K562 (cell line): Measurements from ENCODE around the gene PLK5. TPM values are rescaled to one million over a fixed set of nuclear protein-coding genes. Genes with fewer than 3 reads are reported as not detected.
A peak's percentile ranks its signal among the peaks of the same experiment; 100 is the strongest.

Experiments used
- KLF13 ChIP-seq: fragments of 450-650 bp; IDR thresholded peaks from 2 replicates; pipeline ENCODE4 v1.6.1; 2016; ENCODE audit warnings: missing genetic modification characterization, low read depth, mild to moderate bottlenecking, missing compliant biosample characterization, moderate library complexity, borderline replicate concordance
- MTA3 ChIP-seq: fragments of 450-650 bp; formaldehyde crosslinking; IDR thresholded peaks from 2 replicates; pipeline ENCODE4 v1.6.1; 2017; ENCODE audit warnings: mild to moderate bottlenecking, borderline replicate concordance
- NR3C1 ChIP-seq: sonication (generic); formaldehyde crosslinking; IDR thresholded peaks from 2 replicates; pipeline ENCODE4 v1.8.1; 2022; ENCODE audit warnings: missing genetic modification reagents
- PHF8 ChIP-seq: fragments of 200-600 bp; sonication (generic); IDR thresholded peaks from 2 replicates; pipeline ENCODE4 v1.6.1; 2012; ENCODE audit warnings: mixed run types, mild to moderate bottlenecking, inconsistent platforms, low read length, moderate library complexity, borderline replicate concordance
- POLR3A ChIP-seq: IDR thresholded peaks from 2 replicates; pipeline ENCODE4 v1.6.1; 2011; ENCODE audit warnings: borderline replicate concordance, mild to moderate bottlenecking, moderate library complexity; ENCODE audit not compliant: insufficient read length, insufficient read depth; ENCODE audit errors: extremely low read depth
- PTTG1 ChIP-seq: fragments of 450-650 bp; IDR thresholded peaks from 2 replicates; pipeline ENCODE4 v1.6.1; 2016; ENCODE audit warnings: low read depth, mild to moderate bottlenecking, missing genetic modification characterization, missing compliant biosample characterization
- RBM34 ChIP-seq: fragments of 200-400 bp; formaldehyde crosslinking; IDR thresholded peaks from 2 replicates; pipeline ENCODE4 v1.6.1; 2018; ENCODE audit warnings: low read length, borderline replicate concordance; ENCODE audit not compliant: insufficient read depth
- SMAD1 ChIP-seq: fragments of 150-350 bp; IDR thresholded peaks from 2 replicates; pipeline ENCODE4 v1.6.1; 2014; ENCODE audit warnings: low read length, low read depth; ENCODE audit not compliant: partially characterized antibody
- SUPT5H ChIP-seq: fragments of 450-650 bp; IDR thresholded peaks from 2 replicates; pipeline ENCODE4 v1.6.1; 2016
- ZBTB1 ChIP-seq: sonication (generic); formaldehyde crosslinking; IDR thresholded peaks from 2 replicates; pipeline ENCODE4 v1.8.1; 2023; ENCODE audit warnings: missing genetic modification reagents, low read depth, mild to moderate bottlenecking, borderline replicate concordance
- ZNF121 ChIP-seq: sonication (generic); formaldehyde crosslinking; conservative IDR thresholded peaks from 2 replicates; pipeline ENCODE4 v1.8.0; 2022; ENCODE audit warnings: missing genetic modification reagents
- ZNF282 ChIP-seq: sonication (generic); formaldehyde crosslinking; IDR thresholded peaks from 2 replicates; pipeline ENCODE4 v1.8.1; 2023; ENCODE audit warnings: missing genetic modification reagents
- ZNF318 ChIP-seq, 2 experiments: fragments of 450-650 bp; IDR thresholded peaks; 2 replicates each; pipeline ENCODE4 v1.6.1; 2016; ENCODE audit warnings: mild to moderate bottlenecking in 2 of 2, borderline replicate concordance in 1 of 2, low read depth in 1 of 2, moderate library complexity in 1 of 2
- polyA plus RNA-seq, 8 experiments: library from polyadenylated mRNA; depleted of rRNA in 4 of 8; stranded (reverse) in 5 of 8; unstranded in 3 of 8; fragments of >200 nt; fragmentation: Nextera tagmentation in 2 of 8; fragmentation: Illumina TruSeq in 1 of 8; extraction: Ambion mirVana in 2 of 8; extraction: Trizol in 1 of 8; gene quantifications; 2 replicates each; pipeline versions ENCODE4 v1.2.1 to v1.2.3, GENCODE V29; 2011 to 2014; ENCODE audit warnings: inconsistent platforms in 1 of 8, missing spikeins in 1 of 8
- total RNA-seq, 7 experiments: library from RNA; depleted of rRNA in 6 of 7; stranded (reverse); fragments of >200 nt in 6 of 7; fragmentation: Illumina TruSeq in 2 of 7; extraction: Trizol in 2 of 7; gene quantifications; 2 replicates each; pipeline versions ENCODE4 v1.2.1 to v1.2.3, GENCODE V29; 2011 to 2021; ENCODE audit warnings: low replicate concordance in 1 of 7
- TF ChIP-seq, protein P1 (sequence below): fragments of 250-450 bp; sonication (Bioruptor Pico); IDR thresholded peaks from 2 replicates; pipeline ENCODE4 v1.4.0; 2020

PLK5 gene
- total and polyA plus RNA-seq, 9 of the 15 experiments (the other 6 are each of a cell fraction or from before 2014, with no cell fraction given), result 0.04 to 0.23 (median 0.11) TPM; not detected in 5

DNA sequence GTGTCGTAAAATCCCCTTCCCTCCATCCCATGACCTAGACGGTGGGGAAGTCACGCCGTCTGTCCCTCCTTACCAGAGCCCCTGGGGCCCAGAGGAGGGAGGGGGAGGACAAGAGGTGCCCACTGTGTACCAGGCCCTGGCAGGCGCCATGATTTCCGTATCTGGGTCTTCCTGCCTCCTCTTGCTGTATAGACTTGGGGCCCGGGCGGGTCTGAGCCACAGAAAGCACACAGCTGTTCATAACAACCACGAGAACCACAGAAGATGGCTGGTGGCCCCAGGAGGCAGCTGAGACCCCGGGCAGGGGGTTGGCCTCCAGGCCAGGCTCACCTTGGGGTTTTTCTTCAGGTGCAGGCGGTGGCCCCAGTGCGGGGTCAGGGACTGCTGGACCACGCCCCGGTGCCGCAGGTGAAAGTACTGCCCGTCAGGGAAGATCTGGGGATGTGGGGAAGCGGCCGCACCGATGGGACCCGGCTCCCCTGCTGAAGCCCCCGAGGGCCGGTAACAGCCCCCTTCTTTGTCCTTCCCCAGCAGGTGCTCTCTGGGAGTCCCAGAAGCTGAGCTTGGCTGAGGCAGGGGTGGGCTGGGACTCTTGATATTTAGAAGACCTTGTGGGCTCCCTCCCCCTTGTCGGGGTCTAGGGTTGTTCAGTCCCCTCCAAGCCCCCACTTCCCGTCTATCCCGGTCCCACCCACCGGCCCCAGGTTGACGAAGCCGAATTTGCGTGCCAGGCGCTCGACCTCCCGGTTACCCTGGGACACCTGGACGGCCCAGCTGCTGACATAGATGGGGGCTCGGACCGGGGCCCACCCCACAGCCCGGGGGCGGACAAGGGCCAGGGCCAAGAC lies 34.2 kb upstream of the PLK5 start (continued):
- TF ChIP-seq ZBTB1 (CRISPR knock-in tag) (0 out of 2 replicates have a peak, but pooled peaks have one; percentile 31), RBM34 (no peak), SUPT5H (peak; percentile 67), KLF13 (tag) (no peak), ZNF318 (IDR thresholded peaks at IDR 0.05; ENCODE audit: borderline replicate concordance in 1 of 2, low read depth in 1 of 2) (no peak), ZNF121 (CRISPR knock-in tag) (no peak), PHF8 (peak; percentile 71; the same call in 1 of the 2 replicates), PTTG1 (tag) (no peak), MTA3 (0 out of 2 replicates have a peak, but pooled peaks have one; percentile 32), NR3C1 (CRISPR knock-in tag) (peak; percentile 17; the same call in 1 of the 2 replicates), SMAD1 (peak; percentile 24), POLR3A (no peak), ZNF282 (CRISPR knock-in tag) (no peak)
- TF ChIP-seq, protein P1, sequence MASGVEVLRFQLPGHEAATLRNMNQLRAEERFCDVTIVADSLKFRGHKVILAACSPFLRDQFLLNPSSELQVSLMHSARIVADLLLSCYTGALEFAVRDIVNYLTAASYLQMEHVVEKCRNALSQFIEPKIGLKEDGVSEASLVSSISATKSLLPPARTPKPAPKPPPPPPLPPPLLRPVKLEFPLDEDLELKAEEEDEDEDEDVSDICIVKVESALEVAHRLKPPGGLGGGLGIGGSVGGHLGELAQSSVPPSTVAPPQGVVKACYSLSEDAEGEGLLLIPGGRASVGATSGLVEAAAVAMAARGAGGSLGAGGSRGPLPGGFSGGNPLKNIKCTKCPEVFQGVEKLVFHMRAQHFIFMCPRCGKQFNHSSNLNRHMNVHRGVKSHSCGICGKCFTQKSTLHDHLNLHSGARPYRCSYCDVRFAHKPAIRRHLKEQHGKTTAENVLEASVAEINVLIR, result no peak
